H9 (cell line): ENCODE data around the gene NUDT16L1. TPM values are rescaled to one million over a fixed set of nuclear protein-coding genes. Genes with fewer than 3 reads are reported as not detected.

Experiments
- DNase-seq: peaks from one replicate; pipeline ENCODE4 v3.0.0-alpha.2; 2017
- H2AFZ ChIP-seq: one replicate; pipeline ENCODE4 v1.6.1; 2013; ENCODE audit warnings: mild to moderate bottlenecking, low read length, control low read depth, moderate library complexity
- H2AK5ac ChIP-seq: 2 replicates; pipeline ENCODE4 v1.6.1; 2013; ENCODE audit warnings: low read length, control low read depth, mixed read lengths; ENCODE audit not compliant: insufficient read length
- H2BK120ac ChIP-seq: one replicate; pipeline ENCODE4 v1.6.1; 2013; ENCODE audit warnings: low read depth, mild to moderate bottlenecking, low read length, control low read depth, inconsistent platforms; ENCODE audit not compliant: poor library complexity, severe bottlenecking
- H2BK12ac ChIP-seq: 2 replicates; pipeline ENCODE4 v1.6.1; 2013; ENCODE audit warnings: low read length, control low read depth, mixed read lengths, low read depth; ENCODE audit not compliant: insufficient read length
- H2BK15ac ChIP-seq: 2 replicates; pipeline ENCODE4 v1.6.1; 2013; ENCODE audit warnings: low read depth, low read length, control low read depth
- H2BK20ac ChIP-seq: one replicate; pipeline ENCODE4 v1.6.1; 2013; ENCODE audit warnings: low read depth, mild to moderate bottlenecking, low read length, control low read depth, inconsistent platforms; ENCODE audit not compliant: poor library complexity, severe bottlenecking
- H2BK5ac ChIP-seq: 2 replicates; pipeline ENCODE4 v1.6.1; 2013; ENCODE audit warnings: low read length, control low read depth, mixed read lengths; ENCODE audit not compliant: insufficient read length
- H3K14ac ChIP-seq: 2 replicates; pipeline ENCODE4 v1.6.1; 2013; ENCODE audit warnings: low read length, control low read depth; ENCODE audit not compliant: insufficient read depth
- H3K18ac ChIP-seq: 2 replicates; pipeline ENCODE4 v1.6.1; 2013; ENCODE audit warnings: low read depth, mild to moderate bottlenecking, mixed read lengths, low read length, control low read depth; ENCODE audit not compliant: insufficient read length
- H3K23ac ChIP-seq: 2 replicates; pipeline ENCODE4 v1.6.1; 2013; ENCODE audit warnings: low read length, control low read depth, mixed read lengths, low read depth; ENCODE audit not compliant: insufficient read length
- H3K23me2 ChIP-seq: 2 replicates; pipeline ENCODE4 v1.6.1; 2013; ENCODE audit warnings: low read depth, mild to moderate bottlenecking, mixed read lengths, low read length, control low read depth; ENCODE audit not compliant: insufficient read length, poor library complexity, severe bottlenecking
- H3K27ac ChIP-seq: 2 replicates; pipeline ENCODE4 v1.5.1; 2013; ENCODE audit warnings: low read length, control low read depth, mixed read lengths, low read depth; ENCODE audit not compliant: insufficient read length
- H3K27me3 ChIP-seq: 2 replicates; pipeline ENCODE4 v1.6.1; 2013; ENCODE audit warnings: low read length, control low read depth, inconsistent platforms; ENCODE audit not compliant: insufficient read depth
- H3K4ac ChIP-seq: 2 replicates; pipeline ENCODE4 v1.6.1; 2013; ENCODE audit warnings: low read depth, mild to moderate bottlenecking, control low read depth, inconsistent platforms, low read length, moderate library complexity
- H3K4me1 ChIP-seq: 2 replicates; pipeline ENCODE4 v1.6.1; 2013; ENCODE audit warnings: low read length, control low read depth, inconsistent platforms; ENCODE audit not compliant: insufficient read depth
- H3K4me2 ChIP-seq: 2 replicates; pipeline ENCODE4 v1.6.1; 2013; ENCODE audit warnings: low read length, control low read depth, mixed read lengths; ENCODE audit not compliant: insufficient read length, insufficient read depth
- H3K56ac ChIP-seq: 2 replicates; pipeline ENCODE4 v1.6.1; 2013; ENCODE audit warnings: low read depth, mild to moderate bottlenecking, mixed read lengths, low read length, control low read depth; ENCODE audit not compliant: insufficient read length
- H3K79me1 ChIP-seq: 2 replicates; pipeline ENCODE4 v1.6.1; 2013; ENCODE audit warnings: low read depth, mild to moderate bottlenecking, moderate library complexity, low read length, control low read depth, inconsistent platforms; ENCODE audit not compliant: insufficient read depth, poor library complexity, severe bottlenecking
- H3K79me2 ChIP-seq: 2 replicates; pipeline ENCODE4 v1.6.1; 2013; ENCODE audit warnings: low read length, control low read depth, inconsistent platforms; ENCODE audit not compliant: insufficient read depth
- H3K9ac ChIP-seq: 2 replicates; pipeline ENCODE4 v1.6.1; 2013; ENCODE audit warnings: low read length, control low read depth, mixed read lengths; ENCODE audit not compliant: insufficient read length; ENCODE audit errors: extremely low read depth
- H3K9me3 ChIP-seq: one replicate; pipeline ENCODE4 v1.6.1; 2013; ENCODE audit warnings: low read depth, low read length, inconsistent platforms; ENCODE audit not compliant: control insufficient read depth
- H3T11ph ChIP-seq: one replicate; pipeline ENCODE4 v1.6.1; 2013; ENCODE audit warnings: mild to moderate bottlenecking, low read length, control low read depth, inconsistent platforms
- H4K20me1 ChIP-seq: one replicate; pipeline ENCODE4 v1.6.1; 2013; ENCODE audit not compliant: control insufficient read depth, insufficient read length, insufficient read depth
- H4K5ac ChIP-seq: 2 replicates; pipeline ENCODE4 v1.6.1; 2013; ENCODE audit warnings: low read depth, mild to moderate bottlenecking, mixed read lengths, low read length, control low read depth; ENCODE audit not compliant: insufficient read length
- H4K8ac ChIP-seq: replicated peaks from 2 replicates; pipeline ENCODE4 v1.6.1; 2013; ENCODE audit warnings: low read length, control low read depth, mixed read lengths, low read depth; ENCODE audit not compliant: insufficient read length
- H4K91ac ChIP-seq: 2 replicates; pipeline ENCODE4 v1.6.1; 2013; ENCODE audit warnings: low read depth, mild to moderate bottlenecking, moderate library complexity, mixed read lengths, low read length, control low read depth; ENCODE audit not compliant: insufficient read length
- H3K27ac Mint-ChIP-seq, 3 experiments: 2 replicates in 2 of 3; 3 replicates in 1 of 3; pipeline ENCODE4 v1.8.0; 2020 to 2021; ENCODE audit warnings: mixed read lengths in 3 of 3, mild to moderate bottlenecking in 1 of 3, moderate library complexity in 1 of 3
- H3K27me3 Mint-ChIP-seq: 2 replicates; pipeline ENCODE4 v1.8.0; 2021; ENCODE audit warnings: low read depth, mild to moderate bottlenecking, moderate library complexity, mixed read lengths
- H3K36me3 Mint-ChIP-seq, 3 experiments: 2 replicates in 2 of 3; 3 replicates in 1 of 3; pipeline ENCODE4 v1.8.0; 2020 to 2021; ENCODE audit warnings: low read depth in 3 of 3, mixed read lengths in 3 of 3; ENCODE audit not compliant: insufficient read depth in 1 of 3
- H3K4me1 Mint-ChIP-seq, 2 experiments: 2 replicates each; pipeline ENCODE4 v1.8.0; 2020; ENCODE audit warnings: mixed read lengths in 2 of 2
- H3K4me3 Mint-ChIP-seq, 2 experiments: 2 replicates in 1 of 2; 3 replicates in 1 of 2; pipeline ENCODE4 v1.8.0; 2020 to 2021; ENCODE audit warnings: mild to moderate bottlenecking in 2 of 2, mixed read lengths in 2 of 2, moderate library complexity in 1 of 2
- H3K9me3 Mint-ChIP-seq, 2 experiments: 2 replicates in 1 of 2; 3 replicates in 1 of 2; pipeline ENCODE4 v1.8.0; 2020; ENCODE audit warnings: mild to moderate bottlenecking in 2 of 2, mixed read lengths in 2 of 2, moderate library complexity in 1 of 2
- WGBS: extraction: QIAGEN DNeasy Blood & Tissue Kit; methylation state at CpG from one replicate; pipeline ENCODE4 v1.1.7; 2013; ENCODE audit warnings: missing lambda C conversion rate, low lambda C conversion rate, mixed read lengths; ENCODE audit not compliant: insufficient read length; ENCODE audit errors: extremely low coverage; 5-methylcytosine and 5-hydroxymethylcytosine counted together
- total RNA-seq: library from RNA; stranded (reverse); gene quantifications from 2 replicates; pipeline ENCODE4 v1.2.1, GENCODE V29; 2021
- TF ChIP-seq, protein P1 (sequence below): fragments of 200-600 bp; sonication (generic); conservative IDR thresholded peaks from 3 replicates; pipeline ENCODE4 v1.8.0; 2021; ENCODE audit warnings: antibody characterized with exemption, mild to moderate bottlenecking

NUDT16L1 gene
- total RNA-seq, 1 experiment from 2014 or later: 49.4 TPM

DNA sequence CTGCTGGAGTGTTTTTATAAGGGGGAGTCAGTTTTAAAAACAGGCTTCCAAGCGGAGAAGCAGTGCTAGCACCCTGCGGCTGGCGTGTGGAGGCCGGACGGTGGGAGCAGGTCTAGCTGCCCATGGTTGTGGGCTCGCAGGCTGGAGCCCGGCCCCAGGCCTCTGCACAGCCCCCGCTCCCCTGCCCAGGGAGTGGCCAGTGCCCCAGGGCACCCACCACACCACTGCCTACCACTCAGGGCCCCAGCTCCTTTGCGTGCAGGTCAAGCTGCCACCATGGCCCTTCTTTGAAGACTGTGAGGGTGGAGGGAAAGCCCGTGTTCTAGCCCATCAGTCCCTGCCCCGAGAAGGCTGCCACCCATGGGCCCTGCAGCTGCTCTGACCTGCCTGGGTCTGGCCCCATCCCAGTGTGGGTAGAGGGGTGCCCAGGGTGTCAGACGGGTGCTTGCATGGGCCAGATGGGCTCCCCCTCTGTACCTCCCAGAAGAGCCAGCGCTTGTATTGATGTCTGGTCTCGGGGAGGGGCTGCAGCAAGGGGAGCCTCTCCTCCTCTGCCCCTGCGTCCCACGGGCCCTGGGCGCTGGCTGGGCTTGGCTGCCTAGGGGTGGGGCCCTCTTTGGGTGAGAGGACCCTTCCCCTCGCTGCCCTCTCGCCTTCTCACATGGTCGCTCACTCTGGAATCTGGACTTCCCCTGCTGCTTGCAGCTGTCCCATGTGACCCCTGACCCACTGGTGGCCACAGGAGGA is 1.5 kb upstream of the NUDT16L1 start:
- H3K9ac ChIP-seq: no peak overlapping the region

More for the DNA sequence above, 1.5 kb upstream of the NUDT16L1 start:
- Histone ChIP-seq H3K23me2 (peaks cover 3% of the 10 kb centered on the region), H3K79me2 (no peaks in the 10 kb centered on the region), H4K20me1 (no peaks in the 10 kb centered on the region), H2BK5ac (no peak overlapping the region), H2BK15ac (no peak overlapping the region), H3K4ac (no peak overlapping the region), H3K23ac (no peak overlapping the region), H4K5ac (no peak overlapping the region), H3K4me2 (no peak overlapping the region), H3K79me1 (no peaks in the 10 kb centered on the region), H3K27ac (no peak overlapping the region), H3T11ph (no peak overlapping the region), H3K14ac (no peak overlapping the region; the same call in 1 of the 2 replicates), H3K18ac (no peak overlapping the region), H3K4me1 (no peaks in the 10 kb centered on the region), H2BK12ac (no peak overlapping the region), H4K8ac (no peak overlapping the region), H3K56ac (no peak overlapping the region), H2AK5ac (no peak overlapping the region), H2BK20ac (no peak overlapping the region), H4K91ac (no peak overlapping the region), H2AFZ (no peak overlapping the region), H3K27me3 (no peaks in the 10 kb centered on the region), H2BK120ac (no peak overlapping the region), H3K9me3 (no peaks in the 10 kb centered on the region)
- Mint-ChIP-seq H3K4me3 (peak overlapping the region in 1 of 2 experiments; percentile 78; a peak in 2 of 5 replicates), H3K27me3 (peaks cover 2% of the 10 kb centered on the region; the same call in 1 of the 2 replicates), H3K36me3 (peaks cover 5 to 30% (median 30%) of the 10 kb centered on the region in 3 experiments; a peak in 6 of 7 replicates), H3K4me1 (peaks cover 2 to 3% of the 10 kb centered on the region in 2 experiments; a peak in 2 of 4 replicates), H3K27ac (peak overlapping the region in 2 of 3 experiments; percentile 48 to 86; a peak in 4 of 7 replicates), H3K9me3 (no peaks in the 10 kb centered on the region)
- WGBS: no CpG with 5 or more reads among the region's 20 CpGs
- TF ChIP-seq, protein P1, sequence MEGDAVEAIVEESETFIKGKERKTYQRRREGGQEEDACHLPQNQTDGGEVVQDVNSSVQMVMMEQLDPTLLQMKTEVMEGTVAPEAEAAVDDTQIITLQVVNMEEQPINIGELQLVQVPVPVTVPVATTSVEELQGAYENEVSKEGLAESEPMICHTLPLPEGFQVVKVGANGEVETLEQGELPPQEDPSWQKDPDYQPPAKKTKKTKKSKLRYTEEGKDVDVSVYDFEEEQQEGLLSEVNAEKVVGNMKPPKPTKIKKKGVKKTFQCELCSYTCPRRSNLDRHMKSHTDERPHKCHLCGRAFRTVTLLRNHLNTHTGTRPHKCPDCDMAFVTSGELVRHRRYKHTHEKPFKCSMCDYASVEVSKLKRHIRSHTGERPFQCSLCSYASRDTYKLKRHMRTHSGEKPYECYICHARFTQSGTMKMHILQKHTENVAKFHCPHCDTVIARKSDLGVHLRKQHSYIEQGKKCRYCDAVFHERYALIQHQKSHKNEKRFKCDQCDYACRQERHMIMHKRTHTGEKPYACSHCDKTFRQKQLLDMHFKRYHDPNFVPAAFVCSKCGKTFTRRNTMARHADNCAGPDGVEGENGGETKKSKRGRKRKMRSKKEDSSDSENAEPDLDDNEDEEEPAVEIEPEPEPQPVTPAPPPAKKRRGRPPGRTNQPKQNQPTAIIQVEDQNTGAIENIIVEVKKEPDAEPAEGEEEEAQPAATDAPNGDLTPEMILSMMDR: no peak
- DNase-seq: no peak
